Vagina (tissue), 2 donors: ENCODE results near the gene TEX13B.

Experiments
- POLR2A ChIP-seq, 2 donors: fragments of 450-650 bp; IDR thresholded peaks; one replicate each; pipeline ENCODE4 v1.6.1; 2017; ENCODE audit warnings: antibody characterized with exemption in 2 of 2, mild to moderate bottlenecking in 2 of 2, moderate library complexity in 2 of 2
- TF ChIP-seq, protein P1 (sequence below), 3 experiments: fragments of 450-650 bp in 2 of 3; fragments of 200-600 bp in 1 of 3; sonication (generic) in 1 of 3; IDR thresholded peaks; one replicate each; pipeline ENCODE4 v1.5.1; 2017 to 2019; ENCODE audit warnings: antibody characterized with exemption in 3 of 3, mild to moderate bottlenecking in 2 of 3, moderate library complexity in 2 of 3

DNA sequence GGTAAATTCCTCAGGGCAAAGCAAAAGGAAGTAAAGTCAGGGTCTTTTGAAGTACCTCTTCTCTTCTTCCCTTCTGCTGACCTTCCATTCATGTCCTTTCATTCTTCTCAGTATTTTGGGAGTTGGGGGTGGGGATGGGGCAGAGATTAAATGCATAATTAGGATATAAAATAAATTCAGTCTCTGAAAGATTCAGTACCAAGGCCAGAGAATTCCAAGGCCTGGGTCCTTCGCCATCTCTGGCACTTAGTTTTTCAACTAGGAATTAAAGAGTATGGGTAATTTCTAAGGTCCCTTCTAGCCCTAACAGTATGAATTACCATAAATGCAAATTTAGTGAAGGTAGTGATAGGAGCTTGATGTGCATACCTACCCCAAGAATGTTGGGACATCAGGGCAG is 47.9 kb downstream of the TEX13B start:
- TF ChIP-seq, protein P1, sequence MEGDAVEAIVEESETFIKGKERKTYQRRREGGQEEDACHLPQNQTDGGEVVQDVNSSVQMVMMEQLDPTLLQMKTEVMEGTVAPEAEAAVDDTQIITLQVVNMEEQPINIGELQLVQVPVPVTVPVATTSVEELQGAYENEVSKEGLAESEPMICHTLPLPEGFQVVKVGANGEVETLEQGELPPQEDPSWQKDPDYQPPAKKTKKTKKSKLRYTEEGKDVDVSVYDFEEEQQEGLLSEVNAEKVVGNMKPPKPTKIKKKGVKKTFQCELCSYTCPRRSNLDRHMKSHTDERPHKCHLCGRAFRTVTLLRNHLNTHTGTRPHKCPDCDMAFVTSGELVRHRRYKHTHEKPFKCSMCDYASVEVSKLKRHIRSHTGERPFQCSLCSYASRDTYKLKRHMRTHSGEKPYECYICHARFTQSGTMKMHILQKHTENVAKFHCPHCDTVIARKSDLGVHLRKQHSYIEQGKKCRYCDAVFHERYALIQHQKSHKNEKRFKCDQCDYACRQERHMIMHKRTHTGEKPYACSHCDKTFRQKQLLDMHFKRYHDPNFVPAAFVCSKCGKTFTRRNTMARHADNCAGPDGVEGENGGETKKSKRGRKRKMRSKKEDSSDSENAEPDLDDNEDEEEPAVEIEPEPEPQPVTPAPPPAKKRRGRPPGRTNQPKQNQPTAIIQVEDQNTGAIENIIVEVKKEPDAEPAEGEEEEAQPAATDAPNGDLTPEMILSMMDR (IDR thresholded peaks at IDR 0.05): no peak
- TF ChIP-seq POLR2A (IDR thresholded peaks at IDR 0.05): no peak
